Sigmoid colon (tissue), 4 donors: ENCODE results near the gene ARL10.

Experiments
- EP300 ChIP-seq, 4 donors: sonication (generic); formaldehyde crosslinking; IDR thresholded peaks; one replicate each; pipeline ENCODE4 v1.6.1; 2017; ENCODE audit warnings: antibody characterized with exemption in 4 of 4
- TF ChIP-seq, protein P1 (sequence below), 4 experiments: fragments of 450-650 bp in 3 of 4; fragments of 200-600 bp in 1 of 4; IDR thresholded peaks; one replicate each; pipeline ENCODE4 v1.5.1; 2016 to 2019; ENCODE audit warnings: antibody characterized with exemption in 4 of 4, mild to moderate bottlenecking in 3 of 4, moderate library complexity in 2 of 4

- TF ChIP-seq, protein P1, sequence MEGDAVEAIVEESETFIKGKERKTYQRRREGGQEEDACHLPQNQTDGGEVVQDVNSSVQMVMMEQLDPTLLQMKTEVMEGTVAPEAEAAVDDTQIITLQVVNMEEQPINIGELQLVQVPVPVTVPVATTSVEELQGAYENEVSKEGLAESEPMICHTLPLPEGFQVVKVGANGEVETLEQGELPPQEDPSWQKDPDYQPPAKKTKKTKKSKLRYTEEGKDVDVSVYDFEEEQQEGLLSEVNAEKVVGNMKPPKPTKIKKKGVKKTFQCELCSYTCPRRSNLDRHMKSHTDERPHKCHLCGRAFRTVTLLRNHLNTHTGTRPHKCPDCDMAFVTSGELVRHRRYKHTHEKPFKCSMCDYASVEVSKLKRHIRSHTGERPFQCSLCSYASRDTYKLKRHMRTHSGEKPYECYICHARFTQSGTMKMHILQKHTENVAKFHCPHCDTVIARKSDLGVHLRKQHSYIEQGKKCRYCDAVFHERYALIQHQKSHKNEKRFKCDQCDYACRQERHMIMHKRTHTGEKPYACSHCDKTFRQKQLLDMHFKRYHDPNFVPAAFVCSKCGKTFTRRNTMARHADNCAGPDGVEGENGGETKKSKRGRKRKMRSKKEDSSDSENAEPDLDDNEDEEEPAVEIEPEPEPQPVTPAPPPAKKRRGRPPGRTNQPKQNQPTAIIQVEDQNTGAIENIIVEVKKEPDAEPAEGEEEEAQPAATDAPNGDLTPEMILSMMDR (IDR thresholded peaks at IDR 0.05): no peak
- no peak for TF ChIP-seq EP300 (IDR thresholded peaks at IDR 0.05)
Observed at GRCh38 chr5:176383961-176384360, 18.7 kb downstream of the ARL10 start.
